GM21619 (cell line): ENCODE measurements around the gene NME4.
A peak's percentile ranks its signal among the peaks of the same experiment; 100 is the strongest.

Source experiments
- ATAC-seq: cut with Tn5 transposase; IDR thresholded peaks from one replicate; pipeline ENCODE4 v1.9.1; 2021; ENCODE audit not compliant: unreplicated experiment

NME4 gene

DNA sequence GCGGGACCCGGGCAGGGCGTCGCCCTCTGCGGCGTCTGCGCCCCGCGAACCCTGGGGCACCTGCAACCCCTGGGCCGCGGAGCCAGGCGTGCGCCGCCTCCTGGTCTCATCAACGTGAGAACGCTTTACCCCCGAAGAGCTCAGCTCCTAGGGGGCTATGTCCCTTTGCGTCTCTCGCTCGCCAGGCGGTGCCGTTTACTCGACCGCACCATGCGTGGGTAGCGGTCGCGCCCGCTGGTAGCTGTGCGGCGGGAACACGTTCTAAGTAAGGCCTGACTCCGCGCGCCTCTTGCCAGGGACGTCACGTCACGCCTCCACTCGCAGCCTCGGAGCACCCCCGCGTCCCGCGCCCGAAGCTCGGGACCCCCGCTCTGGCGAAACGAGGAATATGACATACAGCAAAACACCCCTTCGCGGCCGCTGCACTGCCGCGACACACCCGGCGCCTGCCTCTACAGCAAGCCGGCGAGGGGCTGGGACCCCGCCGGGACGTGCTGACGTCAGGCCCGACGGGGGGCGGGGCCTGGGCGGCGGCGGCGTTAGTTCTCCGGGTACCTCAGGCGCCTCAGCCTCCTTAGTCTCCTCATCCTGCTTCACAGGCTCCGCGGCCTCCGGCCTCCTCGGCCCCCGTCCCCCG lies 28.2 kb downstream of the NME4 start, which contains the start of gene RAB11FIP3:
Gene RAB11FIP3 (plus strand): TSS at position 568 of the 637 bp plus-strand sequence. CDS start 358 bp downstream, outside the sequence.
- ATAC-seq, result peak; percentile 78

DNA sequence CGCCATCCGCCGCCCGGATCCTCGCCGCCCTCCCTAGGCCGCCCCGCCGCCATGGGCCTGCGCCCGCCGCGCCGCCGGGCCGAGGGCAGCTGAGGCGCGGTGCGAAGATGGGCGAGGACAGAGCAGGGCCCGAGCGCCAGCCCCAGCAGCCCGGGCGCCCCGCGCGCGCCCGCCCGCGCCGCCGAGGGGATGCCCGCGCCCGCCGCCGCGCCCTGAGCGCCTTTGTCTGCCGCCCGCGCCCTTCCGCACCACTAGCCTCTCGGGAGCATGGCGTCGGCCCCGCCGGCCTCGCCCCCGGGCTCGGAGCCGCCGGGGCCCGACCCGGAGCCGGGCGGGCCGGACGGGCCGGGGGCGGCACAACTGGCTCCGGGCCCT lies 28.7 kb downstream of the NME4 start:
- peak; percentile 40 for ATAC-seq

- ATAC-seq, result peak; percentile 5
These were observed 29.3 kb downstream of the NME4 start for GRCh38 chr16:426115-426905.

DNA sequence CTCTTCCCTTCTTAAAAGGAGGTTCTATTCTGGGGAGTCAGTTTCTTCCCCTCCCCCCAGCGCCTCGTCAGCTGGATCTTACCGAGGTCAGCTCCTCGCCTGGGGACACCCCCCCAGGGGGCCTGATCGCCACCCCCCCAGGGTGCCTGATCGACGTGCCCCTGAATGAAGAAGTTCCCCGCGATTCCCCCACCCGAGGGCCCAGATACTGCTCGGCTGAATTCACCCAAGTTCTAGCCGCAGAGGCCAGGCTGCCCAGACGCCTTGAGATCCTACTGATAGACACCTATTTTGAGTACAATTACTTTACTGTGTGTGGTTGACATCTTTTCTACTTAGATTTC lies 29.9 kb downstream of the NME4 start:
- ATAC-seq, result no peak

DNA sequence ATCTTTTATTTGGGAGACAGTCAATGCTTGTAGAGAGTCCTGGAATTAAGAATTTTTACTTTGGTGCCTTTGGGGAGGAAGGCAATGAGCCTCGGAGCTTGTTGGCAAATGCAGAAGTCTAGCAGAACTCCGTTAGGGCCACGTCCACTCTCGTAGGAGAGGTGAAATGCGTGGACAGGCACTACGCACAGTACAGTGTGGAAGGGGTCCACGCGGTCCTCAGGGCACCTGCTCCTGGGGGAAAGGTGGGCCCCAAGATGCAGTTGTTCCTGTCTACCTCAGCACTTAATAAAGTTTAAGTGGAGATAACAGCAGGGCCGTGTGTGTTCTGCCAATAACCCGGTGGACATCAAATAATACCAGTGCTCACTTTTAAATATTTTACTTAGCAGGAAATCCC lies 30.3 kb downstream of the NME4 start:
- ATAC-seq, result no peak

DNA sequence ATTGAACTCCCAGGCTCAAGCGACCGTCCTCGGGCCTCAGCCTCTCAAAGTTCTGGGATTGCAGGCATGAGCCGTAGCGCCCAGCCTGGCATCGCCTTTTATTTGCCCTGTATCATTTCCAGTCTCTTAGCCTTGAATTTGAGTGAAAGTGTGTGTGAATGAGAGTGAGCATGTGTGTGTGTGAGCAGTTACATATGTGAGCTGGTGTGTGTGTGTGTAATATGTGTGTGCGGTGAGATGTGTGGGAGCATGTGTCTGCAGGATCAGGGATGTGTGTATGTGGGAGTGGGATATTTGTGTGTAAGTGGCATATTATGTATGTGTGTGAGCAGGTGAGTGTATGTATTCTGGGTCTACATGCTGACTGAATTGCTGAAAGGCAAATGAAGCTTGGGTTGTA lies 33.9 kb downstream of the NME4 start:
- ATAC-seq, result no peak

- no peak for ATAC-seq
These were observed 43.6 kb downstream of the NME4 start for GRCh38 chr16:440627-441026.

- ATAC-seq, result no peak
These were observed 44.4 kb downstream of the NME4 start for GRCh38 chr16:441447-441846.

GRCh38 chr16:442976-443375 lies 46.0 kb downstream of the NME4 start:
- no peak for ATAC-seq

- ATAC-seq, result no peak
These were observed 47.0 kb downstream of the NME4 start for GRCh38 chr16:444027-444426.

- no peak for ATAC-seq
These were observed 48.6 kb downstream of the NME4 start for GRCh38 chr16:445566-445965.
